ENCODE measurements around the gene AMMECR1. TPM values are rescaled to one million over a fixed set of nuclear protein-coding genes. Genes with fewer than 3 reads are reported as not detected.

The AMMECR1 gene
- total RNA-seq, 4 donors from 2014 or later, result 2.2 to 4.2 (median 2.9) TPM

GRCh38 chrX:110326712-110327111, 8.8 kb upstream of the AMMECR1 start:
- 79 to 95% methylated on average over 4 of the region's 4 CpGs for WGBS, 2 donors
- no peak for TF ChIP-seq CTCF (IDR thresholded peaks at IDR 0.05)
- TF ChIP-seq EP300 (IDR thresholded peaks at IDR 0.05), result no peak
- no peak for TF ChIP-seq POLR2A (IDR thresholded peaks at IDR 0.05)
- peaks cover 0 to 8% (median 2%) of the 10 kb centered on the region in 4 donors for H3K9me3 ChIP-seq
- no peak overlapping the region for H3K4me3 ChIP-seq
- H3K36me3 ChIP-seq, result no peaks in the 10 kb centered on the region
- H3K27ac ChIP-seq, result no peak overlapping the region
- no peaks in the 10 kb centered on the region for H3K4me1 ChIP-seq
- no peaks in the 10 kb centered on the region for H3K27me3 ChIP-seq
- no peak for DNase-seq (ENCODE audit: low spot score in 2 of 2)

GRCh38 chrX:110322603-110323002, 4.7 kb upstream of the AMMECR1 start:
- Histone ChIP-seq H3K4me1 (no peaks in the 10 kb centered on the region), H3K9me3 (peaks cover 0 to 8% (median 2%) of the 10 kb centered on the region in 4 donors), H3K27me3 (no peaks in the 10 kb centered on the region), H3K36me3 (no peaks in the 10 kb centered on the region), H3K27ac (no peak overlapping the region), H3K4me3 (no peak overlapping the region)
- WGBS, 2 donors, result 35 to 42% methylated on average over 4 of the region's 4 CpGs
- TF ChIP-seq EP300 (IDR thresholded peaks at IDR 0.05), result no peak
- no peak for TF ChIP-seq CTCF (IDR thresholded peaks at IDR 0.05)
- TF ChIP-seq POLR2A (IDR thresholded peaks at IDR 0.05), result no peak
- DNase-seq (ENCODE audit: low spot score in 2 of 2), result no peak

- Histone ChIP-seq H3K36me3 (no peaks in the 10 kb centered on the region), H3K27me3 (peaks cover 0 to 7% of the 10 kb centered on the region in 2 donors), H3K4me1 (no peaks in the 10 kb centered on the region), H3K27ac (no peak overlapping the region), H3K4me3 (no peak overlapping the region), H3K9me3 (peaks cover 0 to 8% (median 2%) of the 10 kb centered on the region in 4 donors)
- no peak for DNase-seq (ENCODE audit: low spot score in 2 of 2)
- 55 to 83% methylated on average over 3 of the region's 3 CpGs for WGBS, 2 donors
- TF ChIP-seq POLR2A (IDR thresholded peaks at IDR 0.05) (no peak), EP300 (IDR thresholded peaks at IDR 0.05) (no peak)
Observed at GRCh38 chrX:110321670-110322069, 3.8 kb upstream of the AMMECR1 start.

- no peak for DNase-seq (ENCODE audit: low spot score in 2 of 2)
- Histone ChIP-seq H3K27ac (no peak overlapping the region), H3K9me3 (peaks cover 0 to 6% (median 2%) of the 10 kb centered on the region in 4 donors), H3K36me3 (no peaks in the 10 kb centered on the region), H3K4me1 (peaks cover 0 to 5% (median 0%) of the 10 kb centered on the region in 4 donors), H3K4me3 (no peak overlapping the region), H3K27me3 (peaks cover 0 to 7% of the 10 kb centered on the region in 2 donors)
- no peak for TF ChIP-seq POLR2A (IDR thresholded peaks at IDR 0.05)
- no peak for TF ChIP-seq CTCF (IDR thresholded peaks at IDR 0.05)
- TF ChIP-seq EP300 (IDR thresholded peaks at IDR 0.05), result no peak
Observed at GRCh38 chrX:110321081-110321480, 3.2 kb upstream of the AMMECR1 start.

- Histone ChIP-seq H3K36me3 (no peaks in the 10 kb centered on the region), H3K4me1 (peaks cover 0 to 11% (median 0%) of the 10 kb centered on the region in 4 donors), H3K27ac (no peak overlapping the region), H3K27me3 (peaks cover 0 to 7% of the 10 kb centered on the region in 2 donors), H3K9me3 (peaks cover 0 to under 1% (median 0%) of the 10 kb centered on the region in 4 donors), H3K4me3 (no peak overlapping the region)
- WGBS, 2 donors, result 50 to 69% methylated on average over 3 of the region's 3 CpGs
- TF ChIP-seq POLR2A (IDR thresholded peaks at IDR 0.05) (no peak), EP300 (IDR thresholded peaks at IDR 0.05) (no peak), CTCF (IDR thresholded peaks at IDR 0.05) (no peak)
- DNase-seq (ENCODE audit: low spot score in 2 of 2), result no peak
Observed at GRCh38 chrX:110320381-110320987, 2.6 kb upstream of the AMMECR1 start.

Data from tibial nerve (tissue), 4 donors.